ENCODE measurements around the gene VPS25.

The VPS25 gene

DNA sequence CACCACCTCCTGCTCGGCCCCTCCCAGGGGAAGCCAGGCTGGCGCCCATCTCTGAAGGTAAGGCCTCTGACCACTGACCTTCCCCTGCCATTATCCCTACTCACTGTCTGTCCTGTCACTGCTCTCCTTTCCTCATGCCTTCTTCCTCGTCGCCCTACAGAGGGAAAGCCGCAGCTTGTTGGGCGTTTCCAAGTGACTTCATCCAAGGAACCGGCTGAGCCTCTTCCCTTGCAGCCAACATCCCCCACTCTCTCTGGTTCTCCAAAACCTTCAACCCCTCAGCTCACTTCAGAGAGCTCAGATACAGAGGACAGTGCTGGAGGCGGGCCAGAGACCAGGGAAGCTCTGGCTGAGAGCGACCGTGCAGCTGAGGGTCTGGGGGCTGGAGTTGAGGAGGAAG lies 22.2 kb downstream of the VPS25 start:
- DNase-seq (ENCODE audit: low read depth): no peak

DNA sequence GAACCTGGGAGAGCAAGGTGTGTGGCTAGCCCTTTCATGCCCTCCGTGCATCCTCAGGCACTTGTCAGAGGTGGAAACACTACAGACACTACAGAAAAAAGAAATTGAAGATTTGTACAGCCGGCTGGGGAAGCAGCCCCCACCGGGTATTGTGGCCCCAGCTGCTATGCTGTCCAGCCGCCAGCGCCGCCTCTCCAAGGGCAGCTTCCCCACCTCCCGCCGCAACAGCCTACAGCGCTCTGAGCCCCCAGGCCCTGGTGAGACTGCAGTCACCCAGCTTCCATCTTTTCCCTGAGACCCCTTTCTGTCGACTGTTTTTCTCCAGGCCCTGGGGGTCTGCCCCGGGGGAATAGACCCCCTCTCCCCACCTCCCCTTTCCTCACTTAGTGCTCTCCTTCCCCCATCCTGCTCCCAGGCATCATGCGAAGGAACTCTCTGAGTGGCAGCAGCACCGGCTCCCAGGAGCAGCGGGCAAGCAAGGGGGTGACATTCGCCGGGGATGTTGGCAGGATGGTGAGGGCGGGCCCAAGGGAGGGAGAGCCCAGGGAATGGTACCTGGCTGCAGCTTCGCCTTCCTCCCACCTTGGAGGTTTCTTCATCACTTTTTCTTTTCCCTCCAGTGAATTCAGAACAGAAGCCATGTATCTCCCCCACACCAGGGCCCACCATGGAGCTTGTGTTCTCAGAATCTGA lies 23.0 kb downstream of the VPS25 start:
- DNase-seq (ENCODE audit: low read depth): no peak

DNA sequence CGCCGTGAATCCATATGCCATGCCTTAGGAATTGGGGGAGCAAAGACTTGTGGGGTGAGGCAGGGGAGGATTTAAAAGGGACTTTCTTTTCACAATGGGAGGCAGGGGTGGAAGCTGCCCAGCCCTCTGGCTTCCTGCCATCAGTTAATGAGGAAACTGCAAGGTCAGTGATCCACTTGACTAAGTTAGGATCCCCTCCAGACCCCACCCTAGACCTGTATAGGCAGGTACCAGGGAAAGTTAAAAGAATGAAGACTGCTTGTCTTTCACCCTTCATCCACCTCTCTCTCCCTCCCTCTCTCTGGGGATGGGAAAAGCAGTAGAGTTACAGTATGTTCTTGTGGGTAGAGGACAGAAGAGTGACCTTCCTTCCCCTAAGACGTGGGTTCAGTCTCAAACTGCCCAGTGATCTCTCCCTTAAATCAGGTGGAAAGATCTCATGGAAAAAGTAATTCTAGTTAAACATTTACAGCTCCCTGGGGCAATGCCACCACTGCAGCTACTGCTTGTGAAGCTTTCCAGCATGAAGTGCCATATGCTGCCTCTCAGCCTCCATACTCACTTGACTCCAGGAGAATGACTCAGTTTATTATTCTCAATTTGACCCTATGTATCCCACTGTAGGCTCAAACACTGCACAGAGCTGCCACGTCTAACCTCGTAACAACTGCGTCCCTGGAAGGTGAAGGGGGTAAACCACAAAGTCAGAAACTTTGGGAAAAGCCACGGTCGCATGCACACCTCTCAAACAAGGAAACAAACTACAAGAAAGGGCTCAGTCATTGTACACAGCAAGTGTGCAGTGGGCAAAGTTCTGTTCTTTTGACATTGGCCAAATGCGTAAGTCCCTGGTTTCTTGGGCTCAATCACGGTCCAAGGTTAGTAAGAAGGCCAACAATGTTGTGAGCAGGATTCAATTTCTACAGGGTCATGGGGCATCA lies 24.1 kb downstream of the VPS25 start:
- no peak for DNase-seq (ENCODE audit: low read depth)

DNA sequence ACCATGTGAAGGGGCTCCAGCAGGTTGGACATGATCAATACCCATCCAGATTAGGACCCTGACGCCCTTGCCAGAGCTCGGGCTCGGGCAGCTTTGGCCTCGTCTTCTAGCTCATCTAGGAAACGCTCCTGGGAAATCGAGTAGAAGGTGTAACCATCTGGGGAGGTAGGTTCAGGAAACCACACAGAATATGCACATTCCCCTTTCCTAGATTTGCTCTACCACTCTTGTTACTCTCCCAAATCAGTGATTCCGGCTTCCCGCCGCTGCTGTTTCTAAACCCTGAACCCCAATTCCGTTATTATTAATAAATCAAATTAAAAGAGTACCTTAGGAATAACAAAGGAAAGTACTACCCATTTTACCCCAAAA lies 24.7 kb downstream of the VPS25 start:
- no peak for DNase-seq (ENCODE audit: low read depth)

DNA sequence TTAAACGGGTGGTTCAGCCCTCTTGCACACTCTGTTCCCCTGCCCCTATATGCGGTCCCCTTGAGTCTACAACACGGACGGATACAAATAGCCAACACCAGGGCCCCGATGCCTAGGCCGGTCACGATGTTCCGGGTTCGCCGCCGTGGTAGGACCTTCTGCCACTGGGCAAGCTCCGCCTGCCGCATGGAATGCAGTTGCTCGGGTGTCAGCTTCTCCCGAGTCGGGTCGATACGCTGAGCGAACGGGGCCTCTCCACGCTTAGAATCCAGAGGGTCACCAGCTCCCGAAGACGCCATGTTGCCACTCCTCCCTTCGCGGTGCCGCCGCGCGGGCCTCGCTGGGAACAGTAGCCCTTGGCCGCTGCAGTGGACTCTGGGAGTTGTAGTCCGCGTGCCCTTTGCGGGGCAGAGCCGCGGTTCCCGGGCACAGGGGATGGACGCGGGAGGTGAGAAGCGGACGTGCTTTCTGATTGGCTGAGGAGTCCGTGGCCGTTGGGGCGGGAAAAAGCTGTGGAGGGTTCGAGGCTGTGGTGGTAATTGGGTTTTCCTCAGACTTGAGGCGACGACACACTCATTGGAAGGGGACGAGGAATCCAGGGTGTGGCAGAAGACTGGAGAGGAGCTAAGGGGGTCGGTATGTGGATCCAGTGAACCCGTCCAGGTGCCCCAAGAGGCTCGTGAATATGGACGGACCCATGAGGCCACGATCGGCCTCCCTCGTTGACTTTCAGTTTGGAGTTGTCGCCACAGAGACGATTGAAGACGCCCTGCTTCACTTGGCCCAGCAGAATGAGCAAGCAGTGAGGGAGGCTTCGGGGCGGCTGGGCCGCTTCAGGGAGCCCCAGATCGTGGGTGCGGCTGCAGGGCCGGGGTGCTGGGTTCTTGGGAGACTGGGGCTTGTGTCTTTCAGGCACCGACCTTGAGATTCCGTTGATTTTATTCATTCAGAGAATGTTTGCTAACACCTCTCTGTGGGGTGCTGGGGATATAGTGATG lies 25.4 kb downstream of the VPS25 start, which contains the start of the genes CNTD1 and COA3:
CNTD1 (plus strand) TSS at position 479 of the 998 bp plus-strand sequence; CDS start at position 686, 207 bp downstream.
COA3 (minus strand) TSS at position 322 of the 998 bp plus-strand sequence; CDS start at position 299, 23 bp downstream.
- peak; percentile 53 for DNase-seq (ENCODE audit: low read depth)

DNA sequence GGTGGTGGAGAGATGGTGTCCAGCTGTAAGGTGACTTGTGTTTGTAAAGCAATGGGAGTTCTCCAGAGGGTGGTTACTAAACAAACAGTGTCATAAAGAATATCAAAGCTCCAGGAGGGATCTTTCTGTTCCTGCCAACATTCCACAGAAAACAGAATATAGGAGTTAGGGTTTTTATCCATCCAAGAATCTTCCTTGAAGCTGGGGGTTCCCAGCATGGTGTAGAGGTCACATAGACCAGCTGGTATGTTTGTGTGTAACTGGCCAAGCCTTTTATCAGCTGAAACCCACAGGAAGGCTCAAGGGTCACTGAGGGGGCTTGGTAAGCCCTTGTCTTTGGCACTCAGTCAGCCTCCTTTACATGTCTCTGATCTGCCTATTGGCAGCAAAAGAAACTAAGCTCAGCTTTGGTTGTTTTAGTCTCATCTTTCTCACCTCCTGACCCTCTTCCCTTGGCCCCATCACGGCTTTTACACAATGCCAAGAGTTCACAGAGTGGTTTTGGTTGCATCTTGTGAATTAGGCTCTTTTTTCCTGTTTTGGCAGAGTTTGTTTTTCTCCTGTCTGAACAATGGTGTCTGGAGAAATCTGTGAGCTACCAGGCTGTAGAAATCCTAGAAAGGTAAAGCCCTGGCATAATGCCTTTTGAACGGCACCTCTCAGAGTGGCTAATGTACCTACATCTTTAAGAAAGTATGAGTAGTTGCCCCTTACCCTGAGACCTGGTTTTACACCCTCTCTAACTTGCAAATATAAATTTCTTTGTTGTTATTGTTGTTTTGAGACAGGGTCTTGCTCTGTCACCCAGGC lies 30.0 kb downstream of the VPS25 start:
- no peak for DNase-seq (ENCODE audit: low read depth)

DNA sequence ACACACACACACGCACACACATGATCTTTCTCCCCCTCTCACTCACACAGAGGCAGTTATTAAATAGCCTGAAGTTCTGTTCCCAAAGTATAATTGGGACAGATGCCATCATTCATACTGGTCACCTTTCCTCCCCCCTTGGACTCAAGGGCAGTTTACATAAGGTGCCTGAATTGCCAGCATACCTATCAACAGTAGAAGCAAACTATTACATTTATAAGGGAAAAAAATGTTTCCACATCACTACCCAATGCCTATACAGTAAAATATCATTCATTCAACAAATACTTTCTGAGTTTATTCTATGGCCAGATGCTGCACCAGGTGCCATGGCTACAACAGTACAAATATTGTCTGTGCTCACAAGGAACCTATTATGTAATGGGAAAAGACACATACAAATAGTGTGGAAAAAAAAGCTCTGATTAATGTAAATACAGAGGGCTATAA lies 31.7 kb downstream of the VPS25 start:
- DNase-seq (ENCODE audit: low read depth): no peak

DNA sequence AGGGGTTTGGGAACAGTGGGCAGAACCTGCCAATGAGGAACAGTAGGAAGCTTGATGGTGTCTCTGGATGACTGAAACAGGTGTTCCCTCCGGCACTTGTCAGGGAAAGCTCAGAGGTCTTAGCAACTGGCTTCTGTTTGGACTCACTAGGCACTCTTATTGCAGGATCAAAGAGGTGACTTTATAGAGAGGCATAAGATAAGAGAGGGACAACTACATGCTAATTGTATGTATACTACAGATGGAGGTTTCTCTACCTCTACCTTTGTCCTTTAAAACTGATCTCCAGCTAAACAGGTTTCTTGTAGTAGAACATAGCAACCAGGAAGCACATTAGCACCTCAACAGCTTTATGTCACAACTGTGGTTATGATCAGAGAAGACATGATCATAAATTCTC lies 33.0 kb downstream of the VPS25 start:
- DNase-seq (ENCODE audit: low read depth): no peak

DNA sequence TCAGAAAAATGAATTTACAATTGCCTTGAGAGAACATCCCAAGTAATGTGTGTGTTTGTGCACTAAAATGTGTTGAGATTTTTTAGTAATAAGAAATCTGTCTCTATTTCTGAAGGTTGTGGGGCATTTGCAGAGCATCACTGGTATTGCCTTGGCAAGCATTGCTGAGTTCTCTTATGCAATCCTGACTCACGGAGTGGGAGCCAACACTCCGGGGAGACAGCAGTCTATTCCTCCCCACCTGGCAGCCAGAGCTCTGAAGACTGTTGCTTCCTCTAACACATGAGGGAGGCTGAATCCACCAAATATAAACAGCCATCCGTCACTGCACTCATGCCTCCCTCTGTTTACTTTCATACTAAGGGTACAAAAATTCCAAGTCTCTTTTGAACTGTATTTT lies 36.0 kb downstream of the VPS25 start:
- no peak for DNase-seq (ENCODE audit: low read depth)

DNA sequence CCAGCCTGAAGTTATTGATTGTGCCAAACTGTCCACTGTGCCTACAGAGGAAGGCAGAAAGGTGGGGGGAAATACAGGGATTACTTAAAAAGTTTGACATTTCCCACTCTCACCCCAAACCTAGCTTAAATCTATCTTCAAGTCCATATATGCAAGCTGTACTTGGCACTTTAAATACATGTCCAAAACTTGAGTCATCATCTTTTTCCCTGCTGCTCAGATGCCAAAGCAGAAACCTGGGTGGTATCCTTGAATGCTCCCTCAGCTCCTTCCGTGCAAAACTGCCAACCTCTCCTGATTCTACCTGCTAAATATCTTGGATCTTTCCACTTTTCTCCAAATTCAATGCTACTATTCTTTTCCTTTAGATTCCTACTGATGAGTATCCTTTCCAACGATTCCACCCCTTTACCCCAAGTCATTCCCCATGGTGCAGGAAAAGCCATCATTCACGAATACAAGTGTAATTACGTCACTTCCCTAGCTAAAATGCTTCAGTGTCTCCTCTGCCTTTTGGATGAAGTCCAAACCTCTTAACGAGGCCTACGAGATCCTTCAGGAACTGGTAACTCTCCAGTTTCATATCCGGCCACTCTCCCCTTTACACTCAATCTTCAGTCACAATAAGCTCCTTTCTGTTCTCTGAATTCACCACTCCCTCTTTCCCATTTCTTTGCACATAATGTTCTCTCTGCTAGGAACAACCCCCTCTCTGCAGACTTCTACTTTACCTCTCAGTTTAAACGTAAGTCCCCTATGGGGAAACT lies 41.6 kb downstream of the VPS25 start:
- DNase-seq (ENCODE audit: low read depth): no peak

DNA sequence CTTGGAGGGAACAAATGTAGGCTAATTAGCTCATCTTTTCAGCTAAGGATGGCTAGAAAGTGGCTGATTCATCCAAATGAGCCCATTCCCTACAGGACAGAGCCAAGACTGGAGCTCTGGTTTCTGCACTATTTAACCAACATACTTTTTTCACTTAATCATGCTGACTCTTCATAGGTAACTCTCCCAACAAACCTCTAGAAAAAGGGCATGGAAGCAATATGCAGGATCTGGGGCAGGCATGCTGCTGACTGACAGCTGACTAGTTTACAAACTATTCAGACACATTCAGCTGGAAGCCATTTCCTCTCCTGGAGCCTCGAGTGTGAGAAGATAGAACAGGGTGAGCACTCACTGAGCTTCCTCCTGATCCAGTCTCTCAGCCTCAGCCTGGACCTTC lies 44.6 kb downstream of the VPS25 start:
- no peak for DNase-seq (ENCODE audit: low read depth)

DNA sequence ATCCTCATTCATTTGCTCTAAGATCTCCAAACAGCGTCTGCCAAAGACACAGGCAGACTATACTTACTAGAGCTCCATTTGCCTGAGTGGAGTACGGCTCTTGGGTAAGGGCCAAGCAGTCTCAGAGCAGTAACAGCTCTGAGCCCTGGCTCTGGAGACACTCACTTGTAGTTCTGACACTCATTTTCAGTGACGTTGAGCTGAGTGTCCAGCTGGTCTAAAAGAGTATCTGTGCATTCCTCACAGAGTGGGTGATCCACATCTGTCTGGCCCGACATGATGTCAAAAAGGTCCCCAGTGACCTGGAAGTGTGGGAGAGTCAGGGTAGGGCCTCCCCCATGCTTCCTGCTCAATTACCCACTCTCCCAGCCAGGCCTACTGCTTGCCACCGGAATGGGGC lies 45.1 kb downstream of the VPS25 start:
- DNase-seq (ENCODE audit: low read depth): no peak

DNA sequence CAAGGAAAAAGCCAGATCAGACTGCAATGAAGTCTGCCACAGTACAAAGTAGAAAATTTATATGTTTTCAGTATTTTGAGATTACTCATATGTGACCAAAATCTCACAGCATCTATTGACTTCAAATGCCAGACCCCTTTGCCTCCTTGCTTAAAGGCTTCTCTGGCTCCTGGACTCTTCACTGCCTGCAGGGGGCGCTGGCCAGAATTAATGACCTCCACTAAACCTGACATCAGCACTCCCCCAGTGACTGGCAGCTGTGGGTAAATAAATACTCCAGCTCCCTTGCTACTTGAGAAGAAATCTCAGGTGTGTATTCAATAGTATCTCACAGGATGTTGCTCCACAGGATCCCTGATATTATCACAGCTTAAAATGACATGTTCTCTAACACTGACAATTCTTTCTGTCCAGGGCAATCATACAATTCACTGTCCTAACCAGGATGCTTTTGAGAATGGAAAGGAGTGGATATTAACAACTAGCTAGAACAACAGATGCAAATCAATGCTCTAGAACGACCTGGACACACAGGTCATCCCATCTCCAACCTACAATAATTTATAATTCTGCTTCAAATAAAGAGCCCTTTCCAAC lies 46.8 kb downstream of the VPS25 start:
- DNase-seq (ENCODE audit: low read depth): no peak

DNA sequence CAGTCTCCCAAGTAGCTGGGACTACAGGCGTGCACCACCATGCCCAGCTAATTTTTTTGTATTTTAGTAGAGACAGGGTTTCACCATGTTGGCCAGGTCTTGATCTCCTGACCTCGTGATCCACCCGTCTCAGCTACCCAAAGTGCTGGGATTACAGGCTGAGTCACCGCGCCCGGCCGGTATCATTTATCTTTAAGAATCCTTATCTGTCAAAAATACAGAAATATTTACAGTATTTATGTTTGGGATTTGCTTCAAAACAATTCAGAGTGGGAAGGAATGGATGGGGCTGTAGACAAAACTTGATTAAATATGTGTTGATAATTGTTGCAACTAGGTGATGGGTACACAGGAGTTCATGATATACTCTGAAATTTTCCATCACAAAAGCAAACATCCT lies 47.9 kb downstream of the VPS25 start:
- DNase-seq (ENCODE audit: low read depth): no peak

DNA sequence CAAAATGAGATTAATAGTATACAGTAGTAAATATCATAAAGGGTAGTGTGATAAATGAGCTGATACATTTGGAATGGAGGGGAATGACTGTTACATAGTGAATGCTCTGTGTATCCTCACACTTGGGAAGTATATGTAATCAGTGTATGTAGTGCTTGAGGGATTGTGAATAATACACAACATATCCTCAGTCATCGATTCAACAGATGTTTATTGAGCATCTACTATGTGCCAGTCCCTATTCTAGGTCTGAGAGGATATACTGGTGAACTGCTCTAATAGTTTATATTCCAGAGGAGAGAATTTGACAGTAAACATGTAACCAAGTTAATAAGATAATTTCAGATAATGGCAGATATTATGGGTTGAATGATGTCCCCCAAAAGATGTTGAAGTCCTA lies 54.2 kb downstream of the VPS25 start:
- DNase-seq (ENCODE audit: low read depth): no peak
